CD14-positive monocyte (primary cell): ENCODE data around the gene SPI1. TPM values are rescaled to one million over a fixed set of nuclear protein-coding genes. Genes with fewer than 3 reads are reported as not detected.

Source experiments
- DNase-seq, 3 donors: peaks; one replicate each; pipeline ENCODE4 v3.0.0-alpha.2; 2011 to 2022
- H2AFZ ChIP-seq: 2 replicates; pipeline ENCODE4 v1.6.0; 2012; ENCODE audit warnings: mild to moderate bottlenecking, low read depth, low read length, inconsistent platforms; ENCODE audit not compliant: insufficient read depth, poor library complexity, severe bottlenecking
- H3K27ac ChIP-seq, 2 donors: 1 replicate in 1 of 2; 2 replicates in 1 of 2; pipeline ENCODE4 v1.5.1; 2012 to 2013; ENCODE audit warnings: low read length in 2 of 2, control low read depth in 1 of 2, inconsistent platforms in 1 of 2, low read depth in 1 of 2, mild to moderate bottlenecking in 1 of 2
- H3K27me3 ChIP-seq, 2 donors: one replicate each; pipeline versions ENCODE4 v1.6.0 to v1.6.1; 2011 to 2013; ENCODE audit warnings: low read length in 2 of 2; ENCODE audit not compliant: control insufficient read depth in 2 of 2, insufficient read depth in 2 of 2
- H3K36me3 ChIP-seq, 2 donors: replicated peaks in 1 of 2; 1 replicate in 1 of 2; 2 replicates in 1 of 2; pipeline versions ENCODE4 v1.5.1 to v1.6.1; 2012 to 2013; ENCODE audit warnings: low read length in 2 of 2, control low read depth in 1 of 2, inconsistent platforms in 1 of 2, mild to moderate bottlenecking in 1 of 2; ENCODE audit not compliant: insufficient read depth in 2 of 2, control insufficient read depth in 1 of 2
- H3K4me1 ChIP-seq, 2 donors: 1 replicate in 1 of 2; 2 replicates in 1 of 2; pipeline versions ENCODE4 v1.5.1 to v1.6.1; 2012 to 2013; ENCODE audit warnings: low read length in 2 of 2, control low read depth in 1 of 2, inconsistent platforms in 1 of 2, mild to moderate bottlenecking in 1 of 2, moderate library complexity in 1 of 2; ENCODE audit not compliant: insufficient read depth in 2 of 2, control insufficient read depth in 1 of 2
- H3K4me2 ChIP-seq: replicated peaks from 2 replicates; pipeline ENCODE3; 2012; ENCODE audit warnings: low read length, moderate library complexity, mild to moderate bottlenecking; ENCODE audit not compliant: poor library complexity, severe bottlenecking; ENCODE audit errors: extremely low read depth
- H3K4me3 ChIP-seq, 3 experiments: fragments of 200-600 bp in 1 of 3; sonication (generic) in 1 of 3; replicated peaks in 1 of 3; 1 replicate in 2 of 3; 2 replicates in 1 of 3; pipeline ENCODE4 v1.5.1; 2011 to 2013; ENCODE audit warnings: low read length in 3 of 3, mild to moderate bottlenecking in 3 of 3, control low read depth in 2 of 3, low read depth in 2 of 3, inconsistent platforms in 1 of 3, moderate library complexity in 1 of 3
- H3K79me2 ChIP-seq: 2 replicates; pipeline ENCODE4 v1.6.0; 2012; ENCODE audit warnings: mild to moderate bottlenecking, control low read depth, inconsistent platforms, low read length, moderate library complexity; ENCODE audit not compliant: insufficient read depth
- H3K9ac ChIP-seq: 2 replicates; pipeline ENCODE4 v1.6.0; 2017; ENCODE audit warnings: low read length, mild to moderate bottlenecking; ENCODE audit not compliant: insufficient read depth, poor library complexity, severe bottlenecking
- H3K9me3 ChIP-seq, 2 donors: replicated peaks in 1 of 2; 1 replicate in 1 of 2; 2 replicates in 1 of 2; pipeline versions ENCODE4 v1.5.1 to v1.6.1; 2012 to 2013; ENCODE audit warnings: low read length in 2 of 2, control low read depth in 1 of 2; ENCODE audit not compliant: control insufficient read depth in 1 of 2, insufficient read depth in 1 of 2
- H4K20me1 ChIP-seq: 2 replicates; pipeline ENCODE4 v1.6.0; 2012; ENCODE audit warnings: mild to moderate bottlenecking, low read length, control low read depth, moderate library complexity; ENCODE audit not compliant: insufficient read depth
- H3K27ac Mint-ChIP-seq, 7 donors: one replicate each; pipeline ENCODE4 v1.8.0; 2020; ENCODE audit warnings: mild to moderate bottlenecking in 7 of 7, mixed read lengths in 7 of 7, moderate library complexity in 6 of 7, inconsistent platforms in 2 of 7
- H3K27me3 Mint-ChIP-seq, 3 donors: one replicate each; pipeline ENCODE4 v1.8.0; 2021 to 2022; ENCODE audit warnings: low read depth in 3 of 3, mild to moderate bottlenecking in 3 of 3, mixed read lengths in 3 of 3, moderate library complexity in 3 of 3, inconsistent platforms in 1 of 3
- H3K36me3 Mint-ChIP-seq, 2 donors: one replicate each; pipeline ENCODE4 v1.8.0; 2020; ENCODE audit warnings: mixed read lengths in 2 of 2, inconsistent platforms in 1 of 2, mild to moderate bottlenecking in 1 of 2
- H3K4me1 Mint-ChIP-seq: one replicate; pipeline ENCODE4 v1.8.0; 2020; ENCODE audit warnings: mild to moderate bottlenecking, mixed read lengths
- H3K4me3 Mint-ChIP-seq, 2 donors: one replicate each; pipeline ENCODE4 v1.8.0; 2020; ENCODE audit warnings: mild to moderate bottlenecking in 2 of 2, mixed read lengths in 2 of 2, moderate library complexity in 1 of 2
- H3K9me3 Mint-ChIP-seq, 7 donors: one replicate each; pipeline ENCODE4 v1.8.0; 2020 to 2022; ENCODE audit warnings: mixed read lengths in 7 of 7, mild to moderate bottlenecking in 6 of 7, moderate library complexity in 6 of 7, inconsistent platforms in 2 of 7
- CTCF ChIP-seq: fragments of 200-600 bp; IDR thresholded peaks from one replicate; pipeline ENCODE4 v1.8.0; 2022; ENCODE audit warnings: antibody characterized with exemption, mild to moderate bottlenecking
- WGBS: methylation state at CpG from one replicate; pipeline ENCODE4 v1.1.5; 2013; ENCODE audit warnings: missing lambda C conversion rate; ENCODE audit not compliant: insufficient coverage; 5-methylcytosine and 5-hydroxymethylcytosine counted together
- intact Hi-C, 2 donors: fragments of 100-400 bp; cut with micrococcal nuclease; formaldehyde crosslinking; loops; one replicate each; pipeline versions ENCODE4 v1.15.0 to v1.15.1; 2023
- polyA plus RNA-seq, 3 donors: library from polyadenylated mRNA; depleted of rRNA in 1 of 3; unstranded in 2 of 3; stranded (reverse) in 1 of 3; fragments of 300-500 nt in 2 of 3; fragments of >200 nt in 1 of 3; fragmentation: Illumina TruSeq in 2 of 3; gene quantifications; 1 replicate in 2 of 3; 2 replicates in 1 of 3; pipeline ENCODE4 v1.2.3, GENCODE V29; 2012 to 2021

SPI1 gene
- polyA plus RNA-seq, 3 donors = 156 to 914 (median 223) TPM

- Histone ChIP-seq H3K79me2 (no peaks in the 10 kb centered on the region), H3K9me3 (no peaks in the 10 kb centered on the region), H3K9ac (no peak overlapping the region), H3K4me1 (peaks cover 0 to 6% of the 10 kb centered on the region in 2 donors), H4K20me1 (peaks cover 34% of the 10 kb centered on the region), H3K27ac (peak overlapping the region in 1 of 2 donors; percentile 24), H3K27me3 (no peaks in the 10 kb centered on the region), H3K36me3 (peaks cover 2 to 5% of the 10 kb centered on the region in 2 donors), H2AFZ (no peak overlapping the region), H3K4me3 (no peak overlapping the region), H3K4me2 (no peak overlapping the region)
- no peak overlapping the region for H3K4me3 Mint-ChIP-seq
- DNase-seq = peak in 1 of 3 donors; percentile 1
- H3K9me3 Mint-ChIP-seq = no peaks in the 10 kb centered on the region
- no peak for TF ChIP-seq CTCF
- intact Hi-C loops = no loop called here
- WGBS = 87% methylated on average over 11 of the region's 12 CpGs
- H3K36me3 Mint-ChIP-seq = peaks cover 59 to 61% of the 10 kb centered on the region in 2 donors
- no peaks in the 10 kb centered on the region for H3K27me3 Mint-ChIP-seq
- H3K27ac Mint-ChIP-seq = peak overlapping the region in 3 of 7 donors; percentile 15 to 57 (median 49)
- H3K4me1 Mint-ChIP-seq = peaks cover 8% of the 10 kb centered on the region
Measured at GRCh38 chr11:47329431-47329986, 48.8 kb downstream of the SPI1 start.

- H3K4me3 Mint-ChIP-seq = no peak overlapping the region
- intact Hi-C loops = no loop called here
Measured at GRCh38 chr11:47328449-47329390, 49.6 kb downstream of the SPI1 start.

More at GRCh38 chr11:47328449-47329390, 49.6 kb downstream of the SPI1 start:
- no peaks in the 10 kb centered on the region for H3K79me2 ChIP-seq
- H3K9me3 Mint-ChIP-seq = no peaks in the 10 kb centered on the region
- peaks cover 0 to 2% of the 10 kb centered on the region in 2 donors for H3K36me3 ChIP-seq
- H3K36me3 Mint-ChIP-seq = peaks cover 59 to 61% of the 10 kb centered on the region in 2 donors
- no peak overlapping the region for H3K9ac ChIP-seq
- H3K4me2 ChIP-seq = no peak overlapping the region
- H3K4me1 ChIP-seq = peaks cover 0 to 6% of the 10 kb centered on the region in 2 donors
- H3K27me3 Mint-ChIP-seq = no peaks in the 10 kb centered on the region
- no peak overlapping the region for H3K4me3 ChIP-seq
- DNase-seq = peak; percentile 25 to 41 (median 26)
- H2AFZ ChIP-seq = no peak overlapping the region
- peaks cover 8% of the 10 kb centered on the region for H3K4me1 Mint-ChIP-seq
- no peaks in the 10 kb centered on the region for H3K27me3 ChIP-seq
- WGBS = 65% methylated on average over 22 of the region's 29 CpGs
- peak overlapping the region in 1 of 2 donors; percentile 24 for H3K27ac ChIP-seq
- no peaks in the 10 kb centered on the region for H3K9me3 ChIP-seq
- peak overlapping the region in 6 of 7 donors; percentile 18 to 77 (median 43) for H3K27ac Mint-ChIP-seq
- no peak for TF ChIP-seq CTCF
- H4K20me1 ChIP-seq = peaks cover 34% of the 10 kb centered on the region
